Measurements from ENCODE around the gene LUC7L2. TPM values are rescaled to one million over a fixed set of nuclear protein-coding genes. Genes with fewer than 3 reads are reported as not detected.
"Not testable (repeated sequence)": the region's sequence is repeated elsewhere in the genome, so short reads cannot be mapped to it uniquely, and the experiment has no call there.

LUC7L2 gene
- total and polyA plus RNA-seq, 8 donors = 20.5 to 133 (median 60.6) TPM

GRCh38 chr7:139397192-139397591 is 37.5 kb downstream of the LUC7L2 start:
- intact Hi-C loops (cut with DNase I; ENCODE audit: low total_unique reads) = no loop called here
- Histone ChIP-seq H3K27ac (no peak overlapping the region), H3K9me3 (no peaks in the 10 kb centered on the region), H3K36me3 (peaks cover 10 to 84% (median 77%) of the 10 kb centered on the region in 4 donors), H3K27me3 (no peaks in the 10 kb centered on the region), H3K4me3 (no peak overlapping the region), H3K4me1 (peaks cover 0 to 33% (median 5%) of the 10 kb centered on the region in 4 donors)
- TF ChIP-seq EP300 (IDR thresholded peaks at IDR 0.05) (no peak), POLR2AphosphoS5 (IDR thresholded peaks at IDR 0.05) (no peak), POLR2A (IDR thresholded peaks at IDR 0.05) (no peak), CTCF (IDR thresholded peaks at IDR 0.05) (no peak)
- DNase-seq = no peak

GRCh38 chr7:139403601-139404000 is 43.9 kb downstream of the LUC7L2 start:
- 88 to 100% (median 92%) methylated on average over 2 of the region's 2 CpGs for WGBS, 5 donors
- H3K4me3 ChIP-seq = no peak overlapping the region
- H3K36me3 ChIP-seq = peaks cover 57 to 99% (median 97%) of the 10 kb centered on the region in 4 donors
- TF ChIP-seq POLR2AphosphoS5 (IDR thresholded peaks at IDR 0.05) (no peak), CTCF (IDR thresholded peaks at IDR 0.05) (no peak), POLR2A (IDR thresholded peaks at IDR 0.05) (no peak), EP300 (IDR thresholded peaks at IDR 0.05) (no peak)
- intact Hi-C loops (cut with DNase I; ENCODE audit: low total_unique reads) = no loop called here
- H3K9me3 ChIP-seq = no peaks in the 10 kb centered on the region
- H3K4me1 ChIP-seq = no peaks in the 10 kb centered on the region
- H3K27me3 ChIP-seq = no peaks in the 10 kb centered on the region
- DNase-seq = no peak
- H3K27ac ChIP-seq = no peak overlapping the region

GRCh38 chr7:139407555-139407954 is 47.9 kb downstream of the LUC7L2 start:
- Histone ChIP-seq H3K36me3 (peaks cover 51 to 100% (median 99%) of the 10 kb centered on the region in 4 donors), H3K4me1 (no peaks in the 10 kb centered on the region), H3K27ac (no peak overlapping the region), H3K9me3 (no peaks in the 10 kb centered on the region), H3K27me3 (no peaks in the 10 kb centered on the region), H3K4me3 (no peak overlapping the region)
- intact Hi-C loops (cut with DNase I; ENCODE audit: low total_unique reads) = no loop called here
- no peak for DNase-seq
- TF ChIP-seq POLR2A (IDR thresholded peaks at IDR 0.05) (no peak), CTCF (IDR thresholded peaks at IDR 0.05) (no peak), POLR2AphosphoS5 (IDR thresholded peaks at IDR 0.05) (no peak), EP300 (IDR thresholded peaks at IDR 0.05) (no peak)
- 94 to 100% (median 98%) methylated on average over 1 of the region's 1 CpG for WGBS, 5 donors

GRCh38 chr7:139414743-139415402 is 55.2 kb downstream of the LUC7L2 start:
- H3K4me1 ChIP-seq; H3K9me3 ChIP-seq; H3K4me3 ChIP-seq; H3K27me3 ChIP-seq; H3K27ac ChIP-seq; intact Hi-C loops (cut with DNase I; ENCODE audit: low total_unique reads); DNase-seq: not testable (repeated sequence)
- H3K36me3 ChIP-seq = peaks cover 43 to 100% (median 99%) of the 10 kb centered on the region in 4 donors
- WGBS, 5 donors = 83 to 91% (median 89%) methylated on average over 6 of the region's 6 CpGs

- Histone ChIP-seq H3K36me3 (peaks cover 46 to 97% (median 96%) of the 10 kb centered on the region in 4 donors), H3K27me3 (no peaks in the 10 kb centered on the region), H3K4me1 (no peaks in the 10 kb centered on the region), H3K4me3 (no peak overlapping the region), H3K9me3 (no peaks in the 10 kb centered on the region), H3K27ac (no peak overlapping the region)
- intact Hi-C loops (cut with DNase I; ENCODE audit: low total_unique reads) = no loop called here
- 94 to 98% (median 97%) methylated on average over 3 of the region's 3 CpGs for WGBS, 5 donors
- DNase-seq = no peak
- TF ChIP-seq CTCF (IDR thresholded peaks at IDR 0.05) (no peak), POLR2AphosphoS5 (IDR thresholded peaks at IDR 0.05) (no peak), POLR2A (IDR thresholded peaks at IDR 0.05) (no peak), EP300 (IDR thresholded peaks at IDR 0.05) (no peak)
Observed at GRCh38 chr7:139416405-139416804, 56.7 kb downstream of the LUC7L2 start.
